ENCODE measurements around the gene IL13RA1. TPM values are rescaled to one million over a fixed set of nuclear protein-coding genes. Genes with fewer than 3 reads are reported as not detected.
"Not testable (repeated sequence)": the region's sequence is repeated elsewhere in the genome, so short reads cannot be mapped to it uniquely, and the experiment has no call there.

The IL13RA1 gene
- total RNA-seq, 1 donor from 2014 or later, result 9.9 TPM

GRCh38 chrX:118714521-118714920 lies 12.9 kb upstream of the IL13RA1 start:
- TF ChIP-seq CTCF (conservative IDR thresholded peaks at IDR 0.05), result no peak
- H3K9me3 Mint-ChIP-seq, result peaks cover 7% of the 10 kb centered on the region
- H3K4me1 Mint-ChIP-seq, result no peaks in the 10 kb centered on the region
- no peaks in the 10 kb centered on the region for H3K36me3 Mint-ChIP-seq (ENCODE audit: low read depth)
- H3K4me3 Mint-ChIP-seq, result no peak overlapping the region
- no peaks in the 10 kb centered on the region for H3K27me3 Mint-ChIP-seq (ENCODE audit: low read depth)
- H3K27ac Mint-ChIP-seq (ENCODE audit: unreplicated experiment), result no peak overlapping the region
- DNase-seq (ENCODE audit: low read depth, low spot score), result no peak

GRCh38 chrX:118715917-118716316 lies 11.5 kb upstream of the IL13RA1 start:
- DNase-seq (ENCODE audit: low read depth, low spot score); H3K27me3 Mint-ChIP-seq (ENCODE audit: low read depth); H3K36me3 Mint-ChIP-seq (ENCODE audit: low read depth); H3K27ac Mint-ChIP-seq (ENCODE audit: unreplicated experiment); H3K4me1 Mint-ChIP-seq; H3K4me3 Mint-ChIP-seq; H3K9me3 Mint-ChIP-seq: not testable (repeated sequence)

- H3K27me3 Mint-ChIP-seq (ENCODE audit: low read depth); H3K36me3 Mint-ChIP-seq (ENCODE audit: low read depth); H3K9me3 Mint-ChIP-seq; H3K27ac Mint-ChIP-seq (ENCODE audit: unreplicated experiment); H3K4me3 Mint-ChIP-seq; DNase-seq (ENCODE audit: low read depth, low spot score); H3K4me1 Mint-ChIP-seq: not testable (repeated sequence)
These were observed 10.6 kb upstream of the IL13RA1 start for GRCh38 chrX:118716833-118717232.

GRCh38 chrX:118717678-118718391 lies 9.6 kb upstream of the IL13RA1 start:
- no peaks in the 10 kb centered on the region for H3K27me3 Mint-ChIP-seq (ENCODE audit: low read depth)
- DNase-seq (ENCODE audit: low read depth, low spot score), result no peak
- TF ChIP-seq CTCF (conservative IDR thresholded peaks at IDR 0.05), result no peak
- H3K4me1 Mint-ChIP-seq, result no peaks in the 10 kb centered on the region
- no peak overlapping the region for H3K4me3 Mint-ChIP-seq
- H3K27ac Mint-ChIP-seq (ENCODE audit: unreplicated experiment), result no peak overlapping the region
- H3K9me3 Mint-ChIP-seq, result peaks cover 7% of the 10 kb centered on the region
- H3K36me3 Mint-ChIP-seq (ENCODE audit: low read depth), result peaks cover 2% of the 10 kb centered on the region

GRCh38 chrX:118718737-118719136 lies 8.7 kb upstream of the IL13RA1 start:
- no peak for TF ChIP-seq CTCF (conservative IDR thresholded peaks at IDR 0.05)
- Mint-ChIP-seq H3K36me3 (ENCODE audit: low read depth) (peaks cover 2% of the 10 kb centered on the region), H3K4me3 (no peak overlapping the region), H3K4me1 (no peaks in the 10 kb centered on the region), H3K27me3 (ENCODE audit: low read depth) (no peaks in the 10 kb centered on the region), H3K9me3 (peaks cover 7% of the 10 kb centered on the region), H3K27ac (ENCODE audit: unreplicated experiment) (peak overlapping the region; percentile 85)
- no peak for DNase-seq (ENCODE audit: low read depth, low spot score)

- H3K4me3 Mint-ChIP-seq, result no peak overlapping the region
- H3K9me3 Mint-ChIP-seq, result peaks cover 4% of the 10 kb centered on the region
- DNase-seq (ENCODE audit: low read depth, low spot score), result no peak
- H3K27me3 Mint-ChIP-seq (ENCODE audit: low read depth), result peaks cover 2% of the 10 kb centered on the region
- TF ChIP-seq CTCF (conservative IDR thresholded peaks at IDR 0.05), result no peak
- peaks cover 5% of the 10 kb centered on the region for H3K4me1 Mint-ChIP-seq
- no peak overlapping the region for H3K27ac Mint-ChIP-seq (ENCODE audit: unreplicated experiment)
- peaks cover 2% of the 10 kb centered on the region for H3K36me3 Mint-ChIP-seq (ENCODE audit: low read depth)
These were observed 7.2 kb upstream of the IL13RA1 start for GRCh38 chrX:118720058-118720707.

Measured in neural crest cell (in vitro differentiated cells).